ENCODE data around the gene ELSPBP1. TPM values are rescaled to one million over a fixed set of nuclear protein-coding genes. Genes with fewer than 3 reads are reported as not detected.
"Not testable (repeated sequence)": the region's sequence is repeated elsewhere in the genome, so short reads cannot be mapped to it uniquely, and the experiment has no call there.

ELSPBP1 gene
- total RNA-seq, 1 donor from 2014 or later, result not detected

DNA sequence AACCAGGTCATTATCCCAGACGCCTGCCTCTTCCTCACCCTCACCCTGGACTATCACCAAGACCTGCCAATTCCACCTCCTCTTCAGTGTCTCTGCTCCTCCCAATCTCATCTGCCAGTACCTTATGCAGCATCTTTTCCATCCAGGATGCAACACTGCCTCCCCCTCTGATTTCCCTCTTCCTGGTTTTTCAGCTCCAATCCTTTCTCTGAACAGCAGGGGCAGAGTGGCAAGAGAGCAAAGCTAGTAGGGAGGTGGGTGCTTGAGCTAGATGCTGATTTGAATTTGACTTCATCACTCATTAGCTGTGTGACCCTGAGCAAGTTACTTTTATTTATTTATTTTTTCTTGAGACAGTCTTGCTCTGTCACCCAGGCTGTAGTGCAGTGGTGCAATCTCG lies 75.0 kb downstream of the ELSPBP1 start:
- no peak overlapping the region for H3K4me3 Mint-ChIP-seq (ENCODE audit: low read depth)
- DNase-seq (ENCODE audit: low spot score, unreplicated experiment), result no peak
- H3K36me3 Mint-ChIP-seq (ENCODE audit: insufficient read depth), result no peaks in the 10 kb centered on the region

DNA sequence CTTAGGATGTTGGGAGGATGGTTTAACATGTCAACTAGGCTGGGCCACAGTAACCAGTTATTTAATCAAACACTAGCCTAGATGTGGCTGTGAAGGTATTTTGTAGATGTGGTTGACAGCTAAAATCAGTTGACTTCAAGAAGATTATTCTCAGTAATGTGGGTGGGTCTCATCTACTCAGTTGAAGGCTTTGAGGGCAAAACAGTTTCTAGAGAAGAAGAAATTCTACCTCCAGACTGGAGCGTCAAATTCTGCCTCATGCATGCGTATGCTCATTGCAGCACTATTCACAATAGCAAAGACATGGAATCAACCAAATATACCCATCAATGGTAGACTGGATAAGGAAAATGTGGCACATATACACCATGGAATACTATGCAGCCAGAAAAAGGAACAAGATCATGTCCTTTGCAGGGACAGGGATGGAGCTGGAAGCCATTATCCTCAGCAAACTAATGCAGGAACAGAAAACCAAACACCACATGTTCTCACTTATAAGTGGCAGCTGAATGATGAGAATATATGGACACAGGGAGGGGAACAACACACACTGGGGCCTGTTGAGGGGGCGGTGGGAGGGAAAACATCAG lies 75.8 kb downstream of the ELSPBP1 start:
- H3K4me3 Mint-ChIP-seq (ENCODE audit: low read depth); H3K27ac Mint-ChIP-seq; H3K9me3 Mint-ChIP-seq (ENCODE audit: low read depth); DNase-seq (ENCODE audit: low spot score, unreplicated experiment); H3K4me1 Mint-ChIP-seq (ENCODE audit: low read depth); H3K36me3 Mint-ChIP-seq (ENCODE audit: insufficient read depth): not testable (repeated sequence)
- H3K27me3 Mint-ChIP-seq, result peaks cover 12% of the 10 kb centered on the region

More for the DNA sequence above, 75.0 kb downstream of the ELSPBP1 start:
- peaks cover 12% of the 10 kb centered on the region for H3K27me3 Mint-ChIP-seq
- TF ChIP-seq, protein P1, sequence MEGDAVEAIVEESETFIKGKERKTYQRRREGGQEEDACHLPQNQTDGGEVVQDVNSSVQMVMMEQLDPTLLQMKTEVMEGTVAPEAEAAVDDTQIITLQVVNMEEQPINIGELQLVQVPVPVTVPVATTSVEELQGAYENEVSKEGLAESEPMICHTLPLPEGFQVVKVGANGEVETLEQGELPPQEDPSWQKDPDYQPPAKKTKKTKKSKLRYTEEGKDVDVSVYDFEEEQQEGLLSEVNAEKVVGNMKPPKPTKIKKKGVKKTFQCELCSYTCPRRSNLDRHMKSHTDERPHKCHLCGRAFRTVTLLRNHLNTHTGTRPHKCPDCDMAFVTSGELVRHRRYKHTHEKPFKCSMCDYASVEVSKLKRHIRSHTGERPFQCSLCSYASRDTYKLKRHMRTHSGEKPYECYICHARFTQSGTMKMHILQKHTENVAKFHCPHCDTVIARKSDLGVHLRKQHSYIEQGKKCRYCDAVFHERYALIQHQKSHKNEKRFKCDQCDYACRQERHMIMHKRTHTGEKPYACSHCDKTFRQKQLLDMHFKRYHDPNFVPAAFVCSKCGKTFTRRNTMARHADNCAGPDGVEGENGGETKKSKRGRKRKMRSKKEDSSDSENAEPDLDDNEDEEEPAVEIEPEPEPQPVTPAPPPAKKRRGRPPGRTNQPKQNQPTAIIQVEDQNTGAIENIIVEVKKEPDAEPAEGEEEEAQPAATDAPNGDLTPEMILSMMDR (IDR thresholded peaks at IDR 0.05; ENCODE audit: unreplicated experiment), result peak; percentile 14
- H3K27ac Mint-ChIP-seq, result no peak overlapping the region
- H3K9me3 Mint-ChIP-seq (ENCODE audit: low read depth), result peaks cover 3% of the 10 kb centered on the region
- no peaks in the 10 kb centered on the region for H3K4me1 Mint-ChIP-seq (ENCODE audit: low read depth)

Other genes with a start within 250 kb of the ELSPBP1 start
- 301 and 312 TPM in 2 replicates for gene NOP53, start 249.1 kb upstream of the ELSPBP1 start, total RNA-seq
- 342 and 392 TPM in 2 replicates for gene SELENOW, start 215.9 kb upstream of the ELSPBP1 start, total RNA-seq
- not detected in 2 replicates for gene TPRX1, start 190.1 kb upstream of the ELSPBP1 start, total RNA-seq
- not detected in 2 replicates for gene CRX, start 172.7 kb upstream of the ELSPBP1 start, total RNA-seq
- gene TPRX2, start 135.4 kb upstream of the ELSPBP1 start, total RNA-seq, result not detected in 2 replicates
- not detected in 2 replicates for gene SULT2A1, start 108.3 kb upstream of the ELSPBP1 start, total RNA-seq
- gene BSPH1, start 2.5 kb upstream of the ELSPBP1 start, total RNA-seq, result not detected in 2 replicates
- not detected in 2 replicates for gene CABP5, start 49.4 kb downstream of the ELSPBP1 start, total RNA-seq
- 0.26 and 0.93 TPM in 2 replicates for gene PLA2G4C, start 116.2 kb downstream of the ELSPBP1 start, total RNA-seq
- gene LIG1, start 175.7 kb downstream of the ELSPBP1 start, total RNA-seq, result 90.4 and 91.0 TPM in 2 replicates
- 10.3 and 11.8 TPM in 2 replicates for gene ZSWIM9, start 176.0 kb downstream of the ELSPBP1 start, total RNA-seq

Measured in progenitor cell of endocrine pancreas (in vitro differentiated cells).